NCI-H187 (cell line): ENCODE data around the gene FAHD2A.
"Not testable (repeated sequence)": the region's sequence is repeated elsewhere in the genome, so short reads cannot be mapped to it uniquely, and the experiment has no call there.

Experiments used
- DNase-seq, 2 experiments: peaks; one replicate each; lab custom pipeline; 2025; lab: John Stamatoyannopoulos, UW

Gene FAHD2A

GRCh38 chr2:95376311-95377215, 25.9 kb upstream of the FAHD2A start:
- DNase-seq = no peak

GRCh38 chr2:95377216-95378123, 25.0 kb upstream of the FAHD2A start:
- DNase-seq = no peak

GRCh38 chr2:95378281-95378680, 24.2 kb upstream of the FAHD2A start:
- not testable (repeated sequence) for DNase-seq

GRCh38 chr2:95379371-95379831, 23.1 kb upstream of the FAHD2A start:
- no peak for DNase-seq

GRCh38 chr2:95380280-95380679, 22.2 kb upstream of the FAHD2A start:
- no peak for DNase-seq

GRCh38 chr2:95380731-95381130, 21.8 kb upstream of the FAHD2A start:
- no peak for DNase-seq

- DNase-seq = no peak
Measured at GRCh38 chr2:95381212-95382191, 21.0 kb upstream of the FAHD2A start.

- DNase-seq = no peak
Measured at GRCh38 chr2:95382192-95382591, 20.3 kb upstream of the FAHD2A start.

GRCh38 chr2:95382686-95383634, 19.5 kb upstream of the FAHD2A start:
- DNase-seq = no peak

- DNase-seq = no peak
Measured at GRCh38 chr2:95383635-95384027, 18.9 kb upstream of the FAHD2A start.

- DNase-seq = no peak
Measured at GRCh38 chr2:95384854-95385569, 17.5 kb upstream of the FAHD2A start.

- DNase-seq = no peak
Measured at GRCh38 chr2:95385570-95385984, 16.9 kb upstream of the FAHD2A start.

GRCh38 chr2:95386031-95386430, 16.5 kb upstream of the FAHD2A start:
- no peak for DNase-seq

- DNase-seq = no peak
Measured at GRCh38 chr2:95387358-95387757, 15.2 kb upstream of the FAHD2A start.

GRCh38 chr2:95388091-95388692, 14.3 kb upstream of the FAHD2A start:
- no peak for DNase-seq

- DNase-seq = no peak
Measured at GRCh38 chr2:95388856-95389244, 13.7 kb upstream of the FAHD2A start.

GRCh38 chr2:95389245-95390119, 13.0 kb upstream of the FAHD2A start:
- DNase-seq = no peak

GRCh38 chr2:95390272-95390880, 12.1 kb upstream of the FAHD2A start:
- no peak for DNase-seq
